Caco-2 (cell line): ENCODE data around the gene NFIL3. TPM values are rescaled to one million over a fixed set of nuclear protein-coding genes. Genes with fewer than 3 reads are reported as not detected.
A peak's percentile ranks its signal among the peaks of the same experiment; 100 is the strongest.

Source experiments
- BruUV-seq: library from RNA; stranded (reverse); fragments of 400-500 nt; replicated peaks from 2 replicates; lab custom pipeline; 2021; lab: Mats Ljungman, UMichigan
- CTCF ChIA-PET: fragments of 300-600 bp; sonication (Branson Sonifier 250); formaldehyde crosslinking; loops from one replicate; lab custom pipeline; 2022; ENCODE audit warnings: antibody characterized with exemption; lab: Charles Lee
- POLR2A ChIA-PET: fragments of 300-600 bp; sonication (Branson Sonifier 250); formaldehyde crosslinking; loops from one replicate; lab custom pipeline; 2022; ENCODE audit warnings: antibody characterized with exemption; lab: Charles Lee
- DNase-seq, 2 experiments: peaks; one replicate each; pipeline versions ENCODE4 v3.0.0 to v3.0.0-alpha.2; 2020 to 2022
- H3K27me3 ChIP-seq: replicated peaks from 2 replicates; pipeline ENCODE4 v1.6.0; 2011; ENCODE audit warnings: low read length; ENCODE audit not compliant: control insufficient read depth, insufficient read depth
- H3K36me3 ChIP-seq: 2 replicates; pipeline ENCODE4 v1.5.1; 2011; ENCODE audit warnings: low read length; ENCODE audit not compliant: control insufficient read depth, insufficient read depth
- H3K4me1 ChIP-seq: fragments of 250-450 bp; sonication (Bioruptor Pico); 2 replicates; pipeline ENCODE4 v1.5.1; 2020; ENCODE audit warnings: mild to moderate bottlenecking
- H3K4me3 ChIP-seq: 2 replicates; pipeline ENCODE4 v1.5.1; 2011; ENCODE audit warnings: low read depth, mild to moderate bottlenecking, control low read depth, low read length
- H3K9me3 ChIP-seq: fragments of 250-450 bp; sonication (Bioruptor Pico); 2 replicates; pipeline ENCODE4 v1.5.1; 2020; ENCODE audit warnings: mild to moderate bottlenecking, moderate library complexity
- H3K27ac Mint-ChIP-seq: one replicate; pipeline ENCODE4 v1.8.0; 2022; ENCODE audit warnings: mixed read lengths; ENCODE audit not compliant: unreplicated experiment
- H3K27me3 Mint-ChIP-seq: one replicate; pipeline ENCODE4 v1.8.0; 2022; ENCODE audit warnings: mixed read lengths; ENCODE audit not compliant: insufficient read depth, unreplicated experiment
- H3K36me3 Mint-ChIP-seq: one replicate; pipeline ENCODE4 v1.8.0; 2022; ENCODE audit warnings: mild to moderate bottlenecking, mixed read lengths; ENCODE audit not compliant: insufficient read depth, unreplicated experiment
- H3K4me1 Mint-ChIP-seq: one replicate; pipeline ENCODE4 v1.8.0; 2022; ENCODE audit warnings: low read depth, mixed read lengths; ENCODE audit not compliant: unreplicated experiment
- H3K4me3 Mint-ChIP-seq: one replicate; pipeline ENCODE4 v1.8.0; 2022; ENCODE audit warnings: mild to moderate bottlenecking, moderate library complexity, mixed read lengths; ENCODE audit not compliant: unreplicated experiment
- H3K9me3 Mint-ChIP-seq: one replicate; pipeline ENCODE4 v1.8.0; 2022; ENCODE audit warnings: mixed read lengths; ENCODE audit not compliant: unreplicated experiment
- intact Hi-C: fragments of 100-400 bp; cut with micrococcal nuclease; formaldehyde crosslinking; loops from one replicate; pipeline ENCODE4 v1.10.0; 2022; ENCODE audit not compliant: unreplicated experiment
- total RNA-seq: library from RNA; stranded (reverse); gene quantifications from 2 replicates; pipeline ENCODE4 v1.2.3, GENCODE V29; 2022
- TF ChIP-seq, protein P1 (sequence below), 2 experiments: fragments of 200-600 bp in 1 of 2; IDR thresholded peaks; 1 replicate in 1 of 2; 2 replicates in 1 of 2; pipeline versions ENCODE4 v1.5.1 to v1.8.0; 2011 to 2022; ENCODE audit warnings: antibody characterized with exemption in 1 of 2, control low read depth in 1 of 2, inconsistent platforms in 1 of 2, low read depth in 1 of 2, low read length in 1 of 2, mild to moderate bottlenecking in 1 of 2, moderate library complexity in 1 of 2; ENCODE audit not compliant: insufficient read depth in 1 of 2, severe bottlenecking in 1 of 2, unreplicated experiment in 1 of 2

NFIL3 gene
- total RNA-seq, 1 experiment from 2014 or later: 13.5 TPM

DNA sequence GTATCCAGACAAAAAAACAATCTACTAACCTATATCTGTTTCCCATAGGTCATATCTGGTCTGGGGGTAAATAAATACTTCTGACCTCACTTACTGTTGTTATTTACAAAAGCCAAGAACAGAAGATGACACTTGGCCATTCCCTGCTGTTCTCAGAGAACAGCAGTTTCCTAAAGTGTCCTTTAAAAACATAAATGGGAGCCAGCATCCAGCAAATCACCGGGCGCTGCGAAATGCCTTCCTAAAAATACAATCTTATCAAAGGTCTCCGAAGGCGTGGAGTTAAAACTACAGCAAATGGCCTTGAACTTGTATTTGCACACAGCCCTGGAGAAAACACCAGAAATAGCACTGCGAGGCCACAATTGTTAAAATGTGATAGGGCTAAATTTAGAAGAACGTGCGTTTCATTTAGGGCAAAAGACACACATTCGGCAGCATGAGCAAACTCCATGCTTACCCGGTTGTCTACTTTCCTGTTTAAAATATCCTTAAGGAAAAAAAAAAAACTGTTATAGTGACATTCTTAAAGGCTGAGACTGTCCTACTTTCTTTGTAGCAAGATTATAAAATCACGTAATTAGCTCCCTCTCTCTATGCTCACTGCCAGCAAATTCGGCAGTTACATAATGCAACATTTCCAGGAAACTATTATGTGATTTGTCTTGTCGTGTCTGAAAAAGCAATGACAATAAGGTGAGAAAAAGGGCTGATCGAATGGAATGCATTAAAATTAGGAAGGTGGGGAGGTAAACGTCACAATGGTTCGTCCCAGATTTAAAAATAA is 1.5 kb downstream of the NFIL3 start:
- TF ChIP-seq, protein P1, sequence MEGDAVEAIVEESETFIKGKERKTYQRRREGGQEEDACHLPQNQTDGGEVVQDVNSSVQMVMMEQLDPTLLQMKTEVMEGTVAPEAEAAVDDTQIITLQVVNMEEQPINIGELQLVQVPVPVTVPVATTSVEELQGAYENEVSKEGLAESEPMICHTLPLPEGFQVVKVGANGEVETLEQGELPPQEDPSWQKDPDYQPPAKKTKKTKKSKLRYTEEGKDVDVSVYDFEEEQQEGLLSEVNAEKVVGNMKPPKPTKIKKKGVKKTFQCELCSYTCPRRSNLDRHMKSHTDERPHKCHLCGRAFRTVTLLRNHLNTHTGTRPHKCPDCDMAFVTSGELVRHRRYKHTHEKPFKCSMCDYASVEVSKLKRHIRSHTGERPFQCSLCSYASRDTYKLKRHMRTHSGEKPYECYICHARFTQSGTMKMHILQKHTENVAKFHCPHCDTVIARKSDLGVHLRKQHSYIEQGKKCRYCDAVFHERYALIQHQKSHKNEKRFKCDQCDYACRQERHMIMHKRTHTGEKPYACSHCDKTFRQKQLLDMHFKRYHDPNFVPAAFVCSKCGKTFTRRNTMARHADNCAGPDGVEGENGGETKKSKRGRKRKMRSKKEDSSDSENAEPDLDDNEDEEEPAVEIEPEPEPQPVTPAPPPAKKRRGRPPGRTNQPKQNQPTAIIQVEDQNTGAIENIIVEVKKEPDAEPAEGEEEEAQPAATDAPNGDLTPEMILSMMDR (IDR thresholded peaks at IDR 0.05; ENCODE audit: insufficient read depth in 1 of 2, low read depth in 1 of 2, low read length in 1 of 2, severe bottlenecking in 1 of 2, unreplicated experiment in 1 of 2): no peak
- no TSS peak for BruUV-seq
- CTCF ChIA-PET: no interaction called here
- peak overlapping the region; percentile 63 for H3K4me3 ChIP-seq
- H3K9me3 ChIP-seq: no peaks in the 10 kb centered on the region
- no peaks in the 10 kb centered on the region for H3K9me3 Mint-ChIP-seq
- no peaks in the 10 kb centered on the region for H3K27me3 ChIP-seq
- no peaks in the 10 kb centered on the region for H3K27me3 Mint-ChIP-seq
- H3K4me1 Mint-ChIP-seq: peaks cover 6% of the 10 kb centered on the region
- peaks cover 9% of the 10 kb centered on the region for H3K36me3 Mint-ChIP-seq
- intact Hi-C loops: loop anchor here (2.0 to 10.0 kb wide), 3 partner anchors 61 to 233 kb away; partner anchors contain the start of gene AUH
- no peak for DNase-seq
- no peaks in the 10 kb centered on the region for H3K36me3 ChIP-seq
- peak overlapping the region; percentile 96 for H3K27ac Mint-ChIP-seq
- H3K4me3 Mint-ChIP-seq: peak overlapping the region; percentile 100
- H3K4me1 ChIP-seq: peaks cover 11% of the 10 kb centered on the region
- POLR2A ChIA-PET: no interaction called here

DNA sequence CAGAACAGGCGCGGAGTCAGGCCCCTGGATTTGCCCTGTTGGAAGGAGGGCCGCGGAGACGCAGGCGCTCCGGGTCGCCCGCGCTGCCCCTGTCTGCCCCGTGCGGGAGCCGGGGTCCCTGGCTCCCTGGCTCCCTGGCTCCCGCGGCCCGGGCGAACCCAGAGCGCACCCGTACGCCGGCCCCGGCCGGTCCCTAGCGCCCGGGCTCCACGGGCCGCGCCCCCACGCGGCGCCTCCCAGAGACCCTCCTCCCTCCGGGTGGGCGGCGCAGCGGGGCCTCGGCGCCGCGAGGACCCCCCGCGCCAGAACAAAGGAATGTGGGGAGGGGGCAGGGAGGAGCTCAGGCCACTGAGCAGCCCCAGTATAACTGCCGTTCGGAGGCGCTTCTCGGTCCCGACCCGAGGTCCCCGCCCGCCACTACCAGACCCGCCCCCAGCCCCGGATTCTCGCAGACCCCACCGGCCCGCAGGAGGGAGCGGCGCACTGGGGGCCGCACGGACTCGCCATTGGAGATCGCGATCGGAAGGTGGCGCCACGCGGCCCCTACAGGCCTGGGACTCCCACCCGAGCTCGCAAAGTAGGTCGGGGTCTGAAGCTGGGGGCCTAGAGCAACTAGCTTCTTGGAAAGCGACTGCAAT is 2.4 kb downstream of the NFIL3 start:
- ChIA-PET POLR2A (no interaction called here), CTCF (no interaction called here)
- no peaks in the 10 kb centered on the region for H3K9me3 Mint-ChIP-seq
- no peak for DNase-seq
- Histone ChIP-seq H3K9me3 (no peaks in the 10 kb centered on the region), H3K27me3 (no peaks in the 10 kb centered on the region), H3K4me3 (no peak overlapping the region), H3K36me3 (no peaks in the 10 kb centered on the region), H3K4me1 (peaks cover 11% of the 10 kb centered on the region)
- intact Hi-C loops: loop anchor here (5.0 to 10.0 kb wide), 2 partner anchors 224 to 234 kb away; no protein-coding TSS in a partner anchor
- peaks cover 6% of the 10 kb centered on the region for H3K4me1 Mint-ChIP-seq
- peaks cover 9% of the 10 kb centered on the region for H3K36me3 Mint-ChIP-seq
- H3K4me3 Mint-ChIP-seq: no peak overlapping the region
- TF ChIP-seq, protein P1 (IDR thresholded peaks at IDR 0.05; ENCODE audit: insufficient read depth in 1 of 2, low read depth in 1 of 2, low read length in 1 of 2, severe bottlenecking in 1 of 2, unreplicated experiment in 1 of 2): no peak
- no peak overlapping the region for H3K27ac Mint-ChIP-seq
- no TSS peak for BruUV-seq
- no peaks in the 10 kb centered on the region for H3K27me3 Mint-ChIP-seq

DNA sequence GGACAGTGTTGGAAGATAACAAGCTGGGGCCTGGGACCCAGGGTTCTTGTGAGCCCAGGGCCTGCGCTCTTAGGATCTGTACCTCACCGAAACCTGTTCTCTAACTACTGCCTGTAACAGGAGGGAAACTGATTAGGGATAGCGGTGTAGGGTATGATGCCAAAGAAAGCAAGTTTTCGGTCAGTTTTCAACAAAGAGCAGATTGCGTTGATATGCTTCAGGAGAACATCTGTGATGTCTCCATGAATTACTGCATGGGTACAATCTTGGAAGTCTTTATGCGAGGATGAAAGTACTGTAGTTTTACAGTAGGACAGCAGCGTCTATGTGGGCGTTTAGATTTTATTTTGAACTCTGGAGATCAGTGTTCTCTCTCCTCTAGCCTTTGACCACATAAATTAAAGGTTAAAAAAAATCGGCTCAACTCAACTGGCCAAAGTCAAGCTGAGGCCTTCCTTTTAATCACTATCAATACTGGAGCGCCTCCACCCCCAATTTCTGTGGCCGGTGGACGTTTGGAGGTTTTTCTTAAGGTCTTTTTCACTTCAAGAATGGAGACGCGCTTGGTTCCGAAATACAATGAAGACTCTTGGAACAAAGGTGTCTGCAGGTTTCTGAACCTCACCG is 3.0 kb downstream of the NFIL3 start:
- TF ChIP-seq, protein P1 (IDR thresholded peaks at IDR 0.05; ENCODE audit: insufficient read depth in 1 of 2, low read depth in 1 of 2, low read length in 1 of 2, severe bottlenecking in 1 of 2, unreplicated experiment in 1 of 2): no peak
- Mint-ChIP-seq H3K4me1 (peaks cover 6% of the 10 kb centered on the region), H3K27ac (peak overlapping the region; percentile 59), H3K27me3 (no peaks in the 10 kb centered on the region), H3K4me3 (peak overlapping the region; percentile 27), H3K9me3 (no peaks in the 10 kb centered on the region), H3K36me3 (peaks cover 9% of the 10 kb centered on the region)
- POLR2A ChIA-PET: no interaction called here
- Histone ChIP-seq H3K27me3 (no peaks in the 10 kb centered on the region), H3K4me1 (peaks cover 11% of the 10 kb centered on the region), H3K4me3 (no peak overlapping the region), H3K36me3 (no peaks in the 10 kb centered on the region), H3K9me3 (no peaks in the 10 kb centered on the region)
- intact Hi-C loops: loop anchor here (5.0 to 10.0 kb wide), 2 partner anchors 223 to 234 kb away; no protein-coding TSS in a partner anchor
- BruUV-seq: no TSS peak
- CTCF ChIA-PET: no interaction called here
- DNase-seq: no peak
